Duodenal mucosa (tissue), 2 donors: ENCODE measurements around the gene OCRL.

Experiments
- H3K27ac ChIP-seq: one replicate; pipeline ENCODE4 v1.7.0; 2013; ENCODE audit warnings: low read depth, low read length
- H3K27me3 ChIP-seq, 2 donors: one replicate each; pipeline ENCODE4 v1.7.0; 2013; ENCODE audit warnings: low read length in 2 of 2, control low read depth in 1 of 2; ENCODE audit not compliant: insufficient read depth in 2 of 2, control insufficient read depth in 1 of 2
- H3K36me3 ChIP-seq, 2 donors: one replicate each; pipeline ENCODE4 v1.7.0; 2013; ENCODE audit warnings: low read length in 2 of 2, control low read depth in 1 of 2; ENCODE audit not compliant: insufficient read depth in 2 of 2, control insufficient read depth in 1 of 2
- H3K4me1 ChIP-seq, 2 donors: one replicate each; pipeline ENCODE4 v1.7.0; 2013; ENCODE audit warnings: low read length in 2 of 2, control low read depth in 1 of 2; ENCODE audit not compliant: insufficient read depth in 2 of 2, control insufficient read depth in 1 of 2
- H3K4me3 ChIP-seq, 2 donors: one replicate each; pipeline ENCODE4 v1.7.0; 2013; ENCODE audit warnings: low read length in 2 of 2, low read depth in 1 of 2
- H3K9ac ChIP-seq, 2 donors: one replicate each; pipeline ENCODE4 v1.7.0; 2013; ENCODE audit warnings: low read length in 2 of 2, low read depth in 1 of 2
- H3K9me3 ChIP-seq, 2 donors: one replicate each; pipeline ENCODE4 v1.7.0; 2013; ENCODE audit warnings: low read length in 2 of 2, control low read depth in 1 of 2; ENCODE audit not compliant: control insufficient read depth in 1 of 2

Gene OCRL

GRCh38 chrX:129599996-129600395 lies 59.9 kb downstream of the OCRL start:
- Histone ChIP-seq H3K27me3 (no peaks in the 10 kb centered on the region), H3K27ac (no peak overlapping the region), H3K4me1 (peaks cover 7 to 8% of the 10 kb centered on the region in 2 donors), H3K36me3 (peaks cover 0 to 8% of the 10 kb centered on the region in 2 donors), H3K4me3 (no peak overlapping the region), H3K9me3 (no peaks in the 10 kb centered on the region), H3K9ac (no peak overlapping the region)

DNA sequence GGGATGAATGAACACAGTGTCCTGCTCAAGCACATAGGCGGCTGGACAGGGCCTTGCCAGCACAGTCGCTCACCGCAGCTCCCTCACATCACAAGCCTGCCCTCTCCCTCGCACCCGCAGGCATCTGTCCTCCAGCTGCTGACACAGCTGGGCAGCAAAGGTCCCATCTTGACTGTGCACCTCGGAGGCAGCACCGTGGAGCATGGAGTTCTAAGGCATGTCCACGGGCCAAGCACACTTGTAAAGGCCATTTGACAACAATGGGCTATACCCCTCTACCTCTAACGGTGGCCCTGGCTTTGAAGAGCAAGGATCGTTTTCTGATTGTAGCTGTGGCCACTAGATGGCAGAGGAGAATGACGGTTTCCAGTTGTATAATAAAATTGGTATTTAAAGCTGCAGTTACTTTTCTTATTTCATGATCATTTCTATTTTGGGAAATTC lies 60.9 kb downstream of the OCRL start:
- Histone ChIP-seq H3K9me3 (no peaks in the 10 kb centered on the region), H3K27ac (no peak overlapping the region), H3K27me3 (no peaks in the 10 kb centered on the region), H3K4me3 (no peak overlapping the region), H3K9ac (no peak overlapping the region), H3K36me3 (no peaks in the 10 kb centered on the region), H3K4me1 (peaks cover 7 to 8% of the 10 kb centered on the region in 2 donors)

GRCh38 chrX:129606918-129607317 lies 66.9 kb downstream of the OCRL start:
- Histone ChIP-seq H3K4me3 (no peak overlapping the region), H3K36me3 (no peaks in the 10 kb centered on the region)

GRCh38 chrX:129608496-129608895 lies 68.4 kb downstream of the OCRL start:
- Histone ChIP-seq H3K27ac (no peak overlapping the region), H3K36me3 (no peaks in the 10 kb centered on the region), H3K4me3 (no peak overlapping the region), H3K4me1 (peaks cover 14 to 19% of the 10 kb centered on the region in 2 donors), H3K27me3 (no peaks in the 10 kb centered on the region), H3K9ac (no peak overlapping the region), H3K9me3 (no peaks in the 10 kb centered on the region)

More at GRCh38 chrX:129606918-129607317, 66.9 kb downstream of the OCRL start:
- H3K9me3 ChIP-seq, result no peaks in the 10 kb centered on the region
- H3K27ac ChIP-seq, result no peak overlapping the region
- H3K4me1 ChIP-seq, result peaks cover 14 to 19% of the 10 kb centered on the region in 2 donors
- no peaks in the 10 kb centered on the region for H3K27me3 ChIP-seq
- no peak overlapping the region for H3K9ac ChIP-seq

DNA sequence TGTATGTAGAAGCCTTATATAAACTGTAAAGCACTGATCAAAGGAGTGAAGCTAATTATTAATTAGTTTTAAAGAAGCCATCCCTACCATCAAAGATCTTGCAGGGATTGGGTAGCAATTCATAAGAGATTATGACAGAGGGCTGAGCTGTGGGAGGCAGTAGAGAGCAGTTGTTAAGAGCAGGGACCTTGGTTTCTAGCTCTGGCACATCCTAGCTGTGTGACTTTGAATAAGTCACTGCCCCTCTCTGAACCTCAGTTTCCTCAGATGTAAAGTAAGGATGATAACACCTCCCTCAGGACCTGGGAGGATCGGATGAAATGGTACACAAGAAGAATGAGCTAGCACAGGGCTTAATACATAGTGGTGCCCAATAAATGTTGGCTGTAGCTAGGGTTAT lies 69.3 kb downstream of the OCRL start:
- no peak overlapping the region for H3K4me3 ChIP-seq
- no peaks in the 10 kb centered on the region for H3K9me3 ChIP-seq
- no peaks in the 10 kb centered on the region for H3K27me3 ChIP-seq

GRCh38 chrX:129612396-129612795 lies 72.3 kb downstream of the OCRL start:
- H3K9me3 ChIP-seq, result no peaks in the 10 kb centered on the region
- H3K4me1 ChIP-seq, result peaks cover 6 to 9% of the 10 kb centered on the region in 2 donors
- H3K9ac ChIP-seq, result no peak overlapping the region
- no peak overlapping the region for H3K27ac ChIP-seq
- H3K36me3 ChIP-seq, result no peaks in the 10 kb centered on the region
- no peak overlapping the region for H3K4me3 ChIP-seq
- no peaks in the 10 kb centered on the region for H3K27me3 ChIP-seq

More for the DNA sequence above, 69.3 kb downstream of the OCRL start:
- Histone ChIP-seq H3K27ac (no peak overlapping the region), H3K4me1 (peaks cover 11 to 17% of the 10 kb centered on the region in 2 donors), H3K9ac (no peak overlapping the region), H3K36me3 (no peaks in the 10 kb centered on the region)

- Histone ChIP-seq H3K9ac (no peak overlapping the region), H3K27me3 (no peaks in the 10 kb centered on the region), H3K4me3 (no peak overlapping the region), H3K27ac (no peak overlapping the region), H3K4me1 (peaks cover 3 to 5% of the 10 kb centered on the region in 2 donors), H3K9me3 (no peaks in the 10 kb centered on the region), H3K36me3 (no peaks in the 10 kb centered on the region)
Observed at GRCh38 chrX:129613596-129613995, 73.5 kb downstream of the OCRL start.

- H3K36me3 ChIP-seq, result no peaks in the 10 kb centered on the region
- no peak overlapping the region for H3K27ac ChIP-seq
- no peak overlapping the region for H3K9ac ChIP-seq
- H3K27me3 ChIP-seq, result no peaks in the 10 kb centered on the region
- H3K9me3 ChIP-seq, result no peaks in the 10 kb centered on the region
- H3K4me1 ChIP-seq, result peaks cover 0 to 10% of the 10 kb centered on the region in 2 donors
- no peak overlapping the region for H3K4me3 ChIP-seq
Observed at GRCh38 chrX:129614481-129615255, 74.6 kb downstream of the OCRL start.

GRCh38 chrX:129617420-129617819 lies 77.4 kb downstream of the OCRL start:
- no peak overlapping the region for H3K9ac ChIP-seq
- peaks cover 0 to 14% of the 10 kb centered on the region in 2 donors for H3K4me1 ChIP-seq
- no peak overlapping the region for H3K4me3 ChIP-seq
- no peak overlapping the region for H3K27ac ChIP-seq
- no peaks in the 10 kb centered on the region for H3K27me3 ChIP-seq
- no peaks in the 10 kb centered on the region for H3K36me3 ChIP-seq
- no peaks in the 10 kb centered on the region for H3K9me3 ChIP-seq

DNA sequence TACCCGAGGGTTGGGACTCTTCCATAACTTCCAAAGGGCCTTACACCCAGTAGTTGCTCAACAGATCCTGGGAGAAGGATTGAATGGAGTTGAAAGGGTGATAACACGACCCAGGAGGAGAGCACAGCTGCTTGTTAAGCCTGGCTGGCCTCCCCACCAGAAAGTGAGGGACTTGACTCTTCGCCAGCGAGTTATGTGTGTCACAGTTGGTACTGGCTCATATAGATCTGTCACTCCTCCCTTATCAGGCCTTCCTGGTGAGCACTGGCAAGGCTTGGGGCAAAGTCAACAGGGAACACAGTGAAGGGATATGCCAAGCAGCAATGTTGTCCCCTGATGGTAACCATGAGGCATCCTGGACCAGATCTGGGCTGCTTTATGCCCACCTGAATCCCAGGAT lies 78.9 kb downstream of the OCRL start:
- Histone ChIP-seq H3K9me3 (no peaks in the 10 kb centered on the region), H3K27ac (no peak overlapping the region), H3K4me3 (no peak overlapping the region), H3K27me3 (no peaks in the 10 kb centered on the region), H3K9ac (peak overlapping the region in 1 of 2 donors; percentile 27), H3K4me1 (peaks cover 0 to 14% of the 10 kb centered on the region in 2 donors), H3K36me3 (no peaks in the 10 kb centered on the region)
